WTC11 (cell line): Measurements from ENCODE around the gene ROPN1L. TPM values are rescaled to one million over a fixed set of nuclear protein-coding genes. Genes with fewer than 3 reads are reported as not detected.

Experiments
- ATAC-seq: fragments of 200-7000 bp; cut with Tn5 transposase; 2 replicates; pipeline ENCODE4 v1.10.0; 2021; ENCODE audit warnings: mild to moderate bottlenecking, moderate library complexity
- CTCF ChIA-PET: fragments of 300-600 bp; sonication (Branson Sonifier 250); formaldehyde crosslinking; loops from one replicate; lab custom pipeline; 2021; ENCODE audit warnings: antibody characterized with exemption; lab: Charles Lee
- POLR2A ChIA-PET: fragments of 350-600 bp; sonication (Branson Sonifier 250); formaldehyde crosslinking; loops from one replicate; lab custom pipeline; 2021; ENCODE audit warnings: antibody characterized with exemption; lab: Charles Lee
- DNase-seq: peaks from one replicate; pipeline ENCODE4 v3.0.0; 2021; ENCODE audit warnings: low spot score
- H3K27ac Mint-ChIP-seq: 2 replicates; pipeline ENCODE4 v1.8.0; 2021; ENCODE audit warnings: mixed read lengths
- H3K27me3 Mint-ChIP-seq: 2 replicates; pipeline ENCODE4 v1.8.0; 2021; ENCODE audit warnings: low read depth, mild to moderate bottlenecking, moderate library complexity, mixed read lengths
- H3K36me3 Mint-ChIP-seq: 2 replicates; pipeline ENCODE4 v1.8.0; 2021; ENCODE audit warnings: mixed read lengths
- H3K4me1 Mint-ChIP-seq: 2 replicates; pipeline ENCODE4 v1.8.0; 2022; ENCODE audit warnings: mixed read lengths
- H3K4me3 Mint-ChIP-seq: 2 replicates; pipeline ENCODE4 v1.8.0; 2021; ENCODE audit warnings: mild to moderate bottlenecking, moderate library complexity, mixed read lengths
- H3K9me3 Mint-ChIP-seq: 2 replicates; pipeline ENCODE4 v1.8.0; 2021; ENCODE audit warnings: mixed read lengths
- ARID4B ChIP-seq: sonication (generic); formaldehyde crosslinking; IDR thresholded peaks from 2 replicates; pipeline ENCODE4 v1.8.0; 2023; ENCODE audit warnings: missing genetic modification reagents, mild to moderate bottlenecking, borderline replicate concordance
- CREB1 ChIP-seq: sonication (generic); formaldehyde crosslinking; IDR thresholded peaks from 2 replicates; pipeline ENCODE4 v1.8.0; 2023; ENCODE audit warnings: mild to moderate bottlenecking, missing genetic modification reagents
- CREM ChIP-seq: sonication (generic); formaldehyde crosslinking; IDR thresholded peaks from 2 replicates; pipeline ENCODE4 v1.8.1; 2022; ENCODE audit warnings: mild to moderate bottlenecking, missing genetic modification reagents, moderate library complexity
- E2F1 ChIP-seq: sonication (generic); formaldehyde crosslinking; IDR thresholded peaks from 2 replicates; pipeline ENCODE4 v1.8.0; 2022; ENCODE audit warnings: mild to moderate bottlenecking, missing genetic modification reagents
- FOXK1 ChIP-seq: sonication (generic); formaldehyde crosslinking; IDR thresholded peaks from 2 replicates; pipeline ENCODE4 v1.8.0; 2022; ENCODE audit warnings: mild to moderate bottlenecking, moderate library complexity, missing genetic modification reagents
- FOXP1 ChIP-seq: sonication (generic); formaldehyde crosslinking; IDR thresholded peaks from 2 replicates; pipeline ENCODE4 v1.8.0; 2022; ENCODE audit warnings: missing genetic modification reagents, mild to moderate bottlenecking, moderate library complexity, borderline replicate concordance
- FOXP4 ChIP-seq: sonication (generic); formaldehyde crosslinking; IDR thresholded peaks from 2 replicates; pipeline ENCODE4 v1.8.0; 2022; ENCODE audit warnings: mild to moderate bottlenecking, missing genetic modification reagents
- GABPB1 ChIP-seq: sonication (generic); formaldehyde crosslinking; IDR thresholded peaks from 2 replicates; pipeline ENCODE4 v1.8.1; 2023; ENCODE audit warnings: mild to moderate bottlenecking, missing genetic modification reagents
- HMGXB4 ChIP-seq: sonication (generic); formaldehyde crosslinking; IDR thresholded peaks from 2 replicates; pipeline ENCODE4 v1.8.1; 2023; ENCODE audit warnings: mild to moderate bottlenecking, moderate library complexity, missing genetic modification reagents
- NFE2L1 ChIP-seq: sonication (generic); formaldehyde crosslinking; IDR thresholded peaks from 2 replicates; pipeline ENCODE4 v1.8.1; 2023; ENCODE audit warnings: missing genetic modification reagents
- NFYB ChIP-seq: sonication (generic); formaldehyde crosslinking; conservative IDR thresholded peaks from 2 replicates; pipeline ENCODE4 v1.8.0; 2022; ENCODE audit warnings: low read depth, missing genetic modification reagents
- NR3C1 ChIP-seq: sonication (generic); formaldehyde crosslinking; conservative IDR thresholded peaks from 2 replicates; pipeline ENCODE4 v1.8.1; 2023; ENCODE audit warnings: low read depth, mild to moderate bottlenecking, missing genetic modification reagents
- OVOL2 ChIP-seq: fragments of 250-450 bp; sonication (Bioruptor Pico); IDR thresholded peaks from 2 replicates; pipeline ENCODE4 v1.9.0; 2021; ENCODE audit warnings: mild to moderate bottlenecking, borderline replicate concordance
- USF2 ChIP-seq: sonication (generic); formaldehyde crosslinking; IDR thresholded peaks from 2 replicates; pipeline ENCODE4 v1.8.1; 2023; ENCODE audit warnings: mild to moderate bottlenecking, missing genetic modification reagents, moderate library complexity
- ZBTB21 ChIP-seq: sonication (generic); formaldehyde crosslinking; IDR thresholded peaks from 2 replicates; pipeline ENCODE4 v1.8.1; 2023; ENCODE audit warnings: mild to moderate bottlenecking, missing genetic modification reagents, borderline replicate concordance
- ZNF317 ChIP-seq: sonication (generic); formaldehyde crosslinking; IDR thresholded peaks from 2 replicates; pipeline ENCODE4 v1.8.1; 2023; ENCODE audit warnings: low read depth, mild to moderate bottlenecking, moderate library complexity, missing genetic modification reagents, borderline replicate concordance
- ZNF423 ChIP-seq: fragments of 250-450 bp; sonication (Bioruptor Pico); IDR thresholded peaks from 2 replicates; pipeline ENCODE4 v2.1.2; 2022; ENCODE audit warnings: mild to moderate bottlenecking, moderate library complexity
- ZNF425 ChIP-seq: fragments of 250-450 bp; sonication (Bioruptor Pico); conservative IDR thresholded peaks from 2 replicates; pipeline ENCODE4 v1.9.0; 2021; ENCODE audit warnings: mild to moderate bottlenecking
- ZNF512 ChIP-seq: sonication (generic); formaldehyde crosslinking; IDR thresholded peaks from 2 replicates; pipeline ENCODE4 v1.8.1; 2022; ENCODE audit warnings: missing genetic modification reagents, borderline replicate concordance
- total RNA-seq: library from RNA; stranded (reverse); gene quantifications from 3 replicates; pipeline ENCODE4 v1.2.3, GENCODE V29; 2021

Gene ROPN1L
- total RNA-seq, 1 experiment from 2014 or later, result not detected

- TF ChIP-seq ZNF425, result no peak
Observed at GRCh38 chr5:10420468-10420867, 21.2 kb upstream of the ROPN1L start (continued).

- Mint-ChIP-seq H3K9me3 (no peaks in the 10 kb centered on the region), H3K27ac (no peak overlapping the region), H3K36me3 (peaks cover 33% of the 10 kb centered on the region)
- POLR2A ChIA-PET, result no interaction called here
- CTCF ChIA-PET, result interaction anchor here (0.8 to 1.6 kb wide), 2 partner anchors 137 to 207 kb away, joined by 3 to 6 read pairs; no protein-coding TSS in a partner anchor
- no peak for TF ChIP-seq ZNF512 (CRISPR knock-in tag)
- TF ChIP-seq CREM (CRISPR knock-in tag), result no peak
- TF ChIP-seq ARID4B (CRISPR knock-in tag), result no peak
- TF ChIP-seq ZNF317 (CRISPR knock-in tag), result no peak
- TF ChIP-seq NFYB, result no peak
- TF ChIP-seq HMGXB4 (CRISPR knock-in tag), result no peak
- no peak for TF ChIP-seq ZNF423 (CRISPR knock-in tag)
- no peak for TF ChIP-seq USF2 (CRISPR knock-in tag)
- TF ChIP-seq NFE2L1 (CRISPR knock-in tag), result no peak
- no peak for TF ChIP-seq ZBTB21
- TF ChIP-seq OVOL2, result no peak
- TF ChIP-seq FOXP4 (CRISPR knock-in tag), result no peak
- no peak for TF ChIP-seq FOXK1 (CRISPR knock-in tag)
- TF ChIP-seq FOXP1 (CRISPR knock-in tag), result no peak
- no peak for TF ChIP-seq CREB1
- no peak for TF ChIP-seq E2F1 (CRISPR knock-in tag)
- no peak for TF ChIP-seq NR3C1 (CRISPR knock-in tag)
- no peak for TF ChIP-seq GABPB1 (CRISPR knock-in tag)
- TF ChIP-seq, all 79 proteins: peak for 0
- Mint-ChIP-seq H3K4me3 (no peak overlapping the region), H3K27me3 (no peaks in the 10 kb centered on the region), H3K4me1 (peaks cover 21% of the 10 kb centered on the region)
- ATAC-seq (no peak), DNase-seq (no peak)
Observed at GRCh38 chr5:10420932-10421331, 20.7 kb upstream of the ROPN1L start.
